Activated gamma-delta T cell treated with Interleukin-2 at 50 U/mL for 16 hours (primary cell): ENCODE results near the gene NRM.
"Not testable (repeated sequence)": the region's sequence is repeated elsewhere in the genome, so short reads cannot be mapped to it uniquely, and the experiment has no call there.

Source experiments
- DNase-seq: peaks from one replicate; pipeline ENCODE4 v3.0.0-alpha.2; 2020

The NRM gene

DNA sequence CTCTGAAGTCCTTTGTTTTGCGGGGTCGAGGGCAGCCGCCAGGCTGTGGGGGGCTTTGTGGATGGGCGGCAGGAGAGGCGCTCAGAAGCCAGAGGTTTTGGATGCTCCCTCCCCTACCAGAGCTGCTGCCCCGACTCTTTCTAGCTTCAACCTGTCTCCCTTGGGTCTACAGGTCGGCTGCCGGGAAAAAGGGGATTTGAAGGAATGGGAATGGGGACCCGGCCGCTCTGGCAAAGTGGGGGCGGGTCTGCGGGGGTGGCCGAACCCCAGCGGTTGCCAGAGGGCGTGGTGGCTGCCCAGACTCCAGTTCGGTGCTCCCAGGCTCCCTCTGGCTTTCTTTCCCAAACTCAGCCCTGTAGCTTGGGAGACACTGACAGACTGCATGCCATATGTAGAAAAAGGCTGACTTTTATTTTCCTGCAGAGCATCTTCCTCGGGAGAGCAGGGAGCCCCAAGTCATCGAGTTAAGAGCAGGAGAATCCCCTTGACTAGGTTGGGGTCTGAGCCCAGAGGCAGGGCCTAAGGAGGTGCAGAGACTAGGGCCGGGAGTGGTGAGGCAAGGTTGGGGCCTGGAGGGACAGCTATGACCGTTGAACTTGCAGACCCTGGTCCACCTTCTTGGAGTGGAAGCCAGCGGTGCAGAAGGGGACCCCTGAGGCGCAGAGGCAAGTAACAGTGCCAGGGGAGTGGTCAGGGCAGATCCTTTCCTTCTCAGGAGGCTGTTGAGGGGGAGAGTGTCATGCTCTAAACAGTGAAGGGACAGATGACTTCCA lies 2.9 kb downstream of the NRM start:
- DNase-seq = no peak

DNA sequence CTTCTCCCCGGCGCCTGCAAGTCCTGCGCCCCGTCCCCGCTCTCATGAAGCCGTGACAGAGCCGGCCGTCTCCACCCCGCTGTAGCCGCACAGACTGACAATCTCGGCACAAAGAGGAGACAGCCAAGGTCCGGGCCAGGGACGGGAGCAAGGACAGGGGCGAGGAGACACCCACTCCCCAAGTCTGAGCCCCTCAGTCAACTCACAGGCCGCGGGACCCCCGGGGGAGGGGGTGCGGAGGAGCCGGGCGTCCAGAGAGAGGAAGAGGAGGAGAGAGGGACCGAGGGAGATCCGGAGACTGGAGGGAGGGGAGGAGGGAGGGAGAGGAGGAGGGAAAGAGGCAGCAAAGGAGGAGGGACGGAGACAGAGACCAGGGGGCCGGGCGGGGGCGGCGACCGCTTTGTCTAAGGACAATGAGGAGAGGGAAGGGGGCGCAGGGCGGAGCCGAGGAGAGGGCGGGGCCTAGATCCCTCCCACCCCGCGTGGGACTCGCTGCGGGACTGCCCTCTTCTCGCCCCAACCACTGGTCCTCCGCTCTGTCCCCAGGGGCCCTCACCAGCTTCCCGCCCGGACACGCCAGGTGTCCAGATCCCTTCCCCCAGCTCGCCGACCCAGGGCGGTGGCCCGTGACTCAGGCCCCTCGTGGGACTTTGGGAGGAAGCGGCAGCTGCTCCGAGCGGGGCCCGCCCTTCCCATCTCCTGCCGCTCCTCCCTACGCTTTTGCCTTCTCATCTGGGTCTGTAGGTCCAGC lies 3.7 kb downstream of the NRM start:
- peak; percentile 63 for DNase-seq

DNA sequence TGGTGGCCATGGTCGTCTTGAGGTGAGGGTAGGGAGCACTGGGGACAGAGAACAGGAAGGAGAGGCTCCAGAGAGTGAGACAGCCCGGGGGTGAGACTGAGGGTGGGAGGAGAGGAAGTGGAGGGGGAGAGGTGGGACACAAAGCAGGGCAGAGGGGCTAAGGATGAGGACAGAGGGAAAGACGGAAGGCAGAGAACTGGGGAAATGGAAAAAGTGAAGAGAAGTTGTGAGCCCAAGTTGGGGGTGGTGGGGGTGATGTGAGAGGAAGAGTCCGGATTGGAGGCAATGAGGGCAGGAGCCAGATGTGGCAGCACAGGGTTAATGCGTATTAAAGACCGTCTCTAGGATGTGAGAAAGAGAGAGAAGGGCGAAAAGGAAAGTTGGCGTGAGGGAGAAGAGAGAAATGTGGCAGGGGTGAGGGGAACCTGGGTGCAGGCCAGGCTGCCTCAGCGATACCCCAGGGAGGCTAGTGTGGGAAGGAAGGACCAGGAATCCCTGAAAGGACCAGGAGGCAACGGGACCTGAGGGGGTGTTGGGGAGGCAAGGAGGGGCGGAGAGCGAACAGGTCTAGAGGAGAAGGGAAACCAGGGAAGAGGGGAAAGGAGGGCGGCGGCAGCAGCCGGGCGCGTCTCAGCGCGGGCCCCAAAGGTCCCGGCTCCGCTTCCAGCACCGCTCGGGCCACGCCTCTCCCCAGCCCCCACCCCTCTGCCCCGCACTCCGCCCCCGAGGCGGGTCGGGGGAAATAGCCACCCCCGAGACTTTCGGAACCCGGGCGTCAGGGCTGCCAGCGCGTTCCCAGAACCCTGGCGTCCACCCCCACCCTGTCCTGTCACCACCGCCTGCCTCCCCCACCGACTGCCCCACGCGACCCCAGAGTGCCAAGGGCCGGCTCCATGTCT lies 4.5 kb downstream of the NRM start, which contains the start of gene PPP1R18:
Gene PPP1R18, minus strand, starts transcription at position 637 of the 899 bp plus-strand sequence. Its CDS starts 627 bp downstream, at position 10.
- peak; percentile 77 for DNase-seq

DNA sequence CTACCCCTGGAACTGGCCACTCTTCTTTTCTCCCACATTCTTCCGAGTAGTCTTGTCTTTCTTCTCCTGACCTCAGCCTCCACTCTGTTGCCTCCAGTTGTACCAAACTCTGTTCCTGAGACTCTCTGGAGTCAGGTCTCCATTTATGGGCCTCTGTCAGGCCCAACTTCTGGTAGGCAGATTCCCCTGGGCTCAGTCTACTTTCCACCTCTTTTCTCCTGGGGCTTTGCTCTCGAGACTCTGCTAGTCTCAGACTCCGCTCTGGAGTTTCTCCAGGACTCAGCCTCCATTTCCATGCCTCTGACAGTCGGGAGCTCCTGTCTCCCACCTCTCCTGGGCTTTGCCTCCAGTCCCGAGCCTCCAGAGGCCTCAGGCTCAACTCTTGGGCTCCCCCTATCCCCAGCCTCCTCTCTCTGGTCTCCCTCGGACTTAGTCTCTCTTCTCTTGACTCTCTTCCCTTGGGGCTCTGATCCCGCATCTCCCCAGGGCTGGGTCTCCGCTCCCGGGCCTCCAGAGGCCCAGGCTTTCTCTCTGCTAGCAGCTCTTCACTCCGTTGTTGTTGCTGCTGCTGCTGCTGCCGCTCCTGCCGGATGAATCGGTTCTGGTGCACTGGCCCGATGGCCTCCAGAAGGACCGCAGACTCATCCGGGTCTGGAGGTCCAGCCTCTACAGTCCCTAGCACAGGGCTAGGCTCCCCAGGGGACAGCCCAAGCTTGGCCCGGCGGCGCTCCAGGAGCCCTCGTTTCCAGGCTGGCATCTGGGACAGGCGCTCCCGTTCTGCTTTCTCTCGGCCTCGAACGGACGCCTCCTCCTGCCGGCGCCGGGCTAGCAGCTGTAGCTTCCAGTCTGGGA lies 5.4 kb downstream of the NRM start:
- peak; percentile 11 for DNase-seq

DNA sequence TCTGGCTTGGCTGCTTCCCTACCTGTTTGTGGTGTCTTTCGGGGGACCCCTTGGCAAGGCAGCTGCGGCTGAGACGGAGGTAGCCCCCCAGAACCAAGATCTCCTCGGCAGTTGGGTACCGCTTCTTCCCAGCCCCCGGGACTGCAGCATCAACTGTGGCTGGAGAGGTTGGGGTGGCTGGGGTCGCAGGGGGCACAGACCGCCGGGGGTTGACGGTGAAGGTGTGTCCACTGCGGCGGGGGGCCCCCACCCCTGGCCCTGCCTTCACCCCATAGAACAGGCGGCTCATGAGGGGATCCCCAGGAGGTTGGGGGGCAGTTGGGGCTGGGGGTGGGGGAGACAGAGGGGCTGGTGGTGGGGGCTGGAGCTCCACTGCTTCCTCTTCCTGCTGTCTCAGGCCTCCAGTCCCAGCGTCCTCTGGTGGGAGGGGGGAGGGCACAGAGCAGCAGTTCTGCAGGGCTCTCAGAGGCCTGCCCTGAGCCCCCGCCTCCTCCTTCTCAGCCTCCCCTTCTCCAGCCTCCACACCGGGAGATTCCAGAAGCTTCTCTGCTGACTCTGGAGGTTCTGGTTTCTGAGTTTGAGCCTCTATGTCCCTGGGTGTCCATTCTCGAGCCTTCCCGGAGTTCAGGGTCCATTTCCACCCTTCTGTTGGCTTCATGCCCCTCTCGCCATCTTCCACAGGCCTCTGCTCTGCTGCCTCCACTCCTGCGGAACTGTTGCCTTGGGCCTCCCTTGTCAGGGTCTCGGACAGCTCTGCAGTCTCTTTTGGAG lies 6.2 kb downstream of the NRM start:
- DNase-seq = peak; percentile 55

DNA sequence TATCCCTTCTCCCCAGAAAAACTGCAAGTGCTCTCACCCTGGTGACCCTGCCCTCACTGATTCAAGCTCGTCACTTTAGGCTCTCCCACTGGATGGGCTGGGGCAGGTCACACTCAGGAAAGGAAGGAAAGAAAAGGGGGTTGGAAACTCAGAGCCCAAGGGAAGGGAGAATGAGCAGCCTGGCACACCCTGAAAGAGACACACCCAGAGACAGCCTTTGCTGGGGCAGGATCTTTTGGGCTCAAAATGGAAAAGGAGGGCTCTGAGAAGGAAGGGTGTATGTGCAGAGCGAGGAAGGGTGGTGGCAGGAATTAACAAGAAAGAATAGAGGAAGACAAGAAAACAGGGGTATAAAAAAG lies 6.8 kb downstream of the NRM start:
- no peak for DNase-seq

DNA sequence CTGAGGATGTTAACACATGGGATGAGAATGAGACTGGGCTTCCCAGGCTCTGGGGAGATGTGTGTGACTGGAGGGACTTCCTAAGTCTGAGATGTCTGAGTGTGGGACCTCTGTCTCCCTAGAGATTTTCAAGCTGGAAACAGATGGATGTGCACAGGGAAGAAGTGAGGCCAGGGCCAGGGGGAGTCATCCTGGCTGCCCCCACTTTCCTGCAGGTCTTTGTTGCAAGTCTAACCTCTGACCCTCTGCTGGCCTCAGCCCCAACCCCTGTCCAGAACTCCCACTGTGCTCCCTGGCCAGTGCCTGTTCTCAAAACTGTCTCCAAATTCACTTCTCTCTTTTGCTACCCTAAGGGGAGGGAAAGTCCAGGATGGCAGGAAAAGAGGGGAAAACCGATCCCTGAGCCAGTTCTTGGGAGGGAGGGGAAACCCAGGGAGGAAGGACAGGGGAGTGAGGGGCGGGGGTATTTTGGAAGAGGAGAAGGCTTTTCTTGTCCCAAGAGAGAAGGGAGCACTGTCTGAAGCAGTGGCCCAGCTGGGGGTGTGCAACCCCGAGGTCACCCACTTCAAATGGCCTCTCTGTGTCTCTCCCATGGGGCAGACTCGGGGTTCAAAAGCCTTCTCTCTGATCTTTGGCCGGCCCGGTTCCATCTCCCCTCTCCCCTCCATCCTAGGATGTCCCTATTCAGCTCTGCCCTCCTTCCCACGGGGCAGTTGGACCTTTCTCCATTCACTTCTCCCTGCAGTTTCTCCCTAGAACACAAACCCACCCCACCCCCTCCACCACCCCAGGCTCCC lies 7.4 kb downstream of the NRM start:
- no peak for DNase-seq

DNA sequence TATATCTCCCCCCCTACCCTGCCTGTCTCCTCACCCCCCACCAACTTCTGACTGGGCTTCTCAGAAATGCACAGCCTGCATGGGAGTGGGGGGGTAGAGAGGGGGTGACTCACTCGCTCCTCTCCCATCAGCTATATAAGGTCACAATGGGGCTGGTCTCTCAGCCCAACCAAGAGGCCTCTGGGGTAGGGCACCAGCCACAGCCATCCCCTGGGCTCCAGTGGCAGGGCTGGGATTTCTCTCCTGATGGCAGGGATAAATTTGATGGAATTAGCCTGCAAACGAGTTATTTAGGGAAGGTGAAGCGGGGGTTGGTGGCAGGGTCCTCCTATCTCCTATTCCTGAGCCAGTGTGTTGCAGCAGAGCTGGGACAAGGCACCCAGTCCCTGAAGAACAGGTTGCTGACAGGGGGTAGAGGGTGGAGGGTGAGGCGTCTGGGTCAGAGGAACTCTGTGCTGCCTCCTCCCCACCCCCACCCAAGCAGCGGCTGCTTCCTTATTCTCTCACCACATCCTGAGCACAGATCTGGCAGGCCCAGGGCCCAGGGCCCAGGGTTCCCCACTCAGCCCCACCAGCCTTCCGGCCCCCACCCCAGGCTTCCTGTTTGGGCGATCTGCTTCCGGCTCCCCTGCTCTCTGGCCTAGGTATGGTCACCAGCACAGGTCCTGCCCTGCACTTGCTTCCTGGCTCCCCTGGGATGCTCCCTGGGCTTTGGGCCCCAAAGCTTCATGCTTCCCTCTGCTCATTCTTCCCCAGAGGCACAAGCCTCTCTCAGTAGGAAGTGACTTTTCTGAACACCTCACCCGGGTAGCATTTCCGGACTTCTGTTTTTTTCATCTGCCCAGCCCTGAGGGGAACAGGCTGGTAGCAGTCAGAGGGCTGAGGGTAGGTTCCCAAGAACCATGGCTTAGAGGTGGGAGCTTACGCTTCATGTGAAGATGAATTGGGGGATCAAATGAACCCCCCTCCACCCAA lies 8.4 kb downstream of the NRM start:
- DNase-seq = peak; percentile 93

DNA sequence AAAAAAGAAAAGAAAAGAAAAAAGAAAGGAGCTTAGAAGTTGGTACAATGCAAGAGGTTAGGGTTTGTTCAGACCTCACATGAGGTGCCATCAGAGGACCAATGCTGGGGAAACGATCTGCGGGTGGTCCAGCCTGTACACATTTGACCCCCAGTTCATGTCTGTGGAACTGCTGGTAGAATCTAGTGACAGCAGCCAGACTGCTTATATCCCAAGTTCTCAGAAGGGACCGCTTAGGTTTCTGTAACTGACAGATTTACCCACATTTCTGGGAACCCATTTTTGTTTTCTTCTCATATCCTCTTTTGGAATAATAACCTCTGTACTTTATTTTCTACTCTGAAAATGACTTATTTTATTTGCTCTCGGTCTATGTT lies 9.0 kb downstream of the NRM start:
- no peak for DNase-seq

DNA sequence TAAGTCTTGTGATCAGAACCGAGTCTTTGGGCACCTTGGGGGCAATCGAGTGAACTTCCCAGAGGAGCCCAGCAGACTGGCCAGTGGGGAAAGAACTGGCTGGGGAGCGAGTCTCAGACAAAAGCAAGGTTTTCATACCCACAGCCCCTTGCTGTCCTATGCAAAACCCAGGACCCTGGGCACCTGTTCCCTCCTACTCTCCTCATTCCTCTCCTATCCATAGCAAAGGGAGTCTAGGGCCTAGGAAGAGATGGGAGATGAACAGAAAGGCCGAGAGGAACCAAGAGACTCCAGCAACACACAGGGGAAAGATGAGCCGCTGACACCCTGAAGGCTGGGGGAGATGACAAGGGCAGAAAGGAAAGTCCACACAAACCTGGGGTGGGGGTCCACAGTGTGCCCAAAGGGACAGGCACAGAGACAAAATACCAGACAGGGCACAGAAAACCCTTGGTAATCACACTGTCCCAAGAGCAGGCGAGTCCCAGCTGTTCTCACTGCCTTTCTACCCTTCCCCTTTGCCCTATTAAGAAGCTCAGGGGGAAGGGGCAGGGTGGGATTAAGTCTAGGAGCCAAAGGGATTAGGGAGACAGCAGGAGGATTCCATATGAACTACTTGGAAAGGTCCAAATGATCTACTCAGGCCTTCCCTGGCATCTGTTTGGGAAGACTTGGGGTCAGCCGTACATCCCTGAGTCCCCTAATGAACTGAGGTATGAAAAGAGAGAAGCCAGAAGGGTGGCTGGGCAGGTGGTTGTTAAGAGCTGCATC lies 10.8 kb downstream of the NRM start:
- no peak for DNase-seq

DNA sequence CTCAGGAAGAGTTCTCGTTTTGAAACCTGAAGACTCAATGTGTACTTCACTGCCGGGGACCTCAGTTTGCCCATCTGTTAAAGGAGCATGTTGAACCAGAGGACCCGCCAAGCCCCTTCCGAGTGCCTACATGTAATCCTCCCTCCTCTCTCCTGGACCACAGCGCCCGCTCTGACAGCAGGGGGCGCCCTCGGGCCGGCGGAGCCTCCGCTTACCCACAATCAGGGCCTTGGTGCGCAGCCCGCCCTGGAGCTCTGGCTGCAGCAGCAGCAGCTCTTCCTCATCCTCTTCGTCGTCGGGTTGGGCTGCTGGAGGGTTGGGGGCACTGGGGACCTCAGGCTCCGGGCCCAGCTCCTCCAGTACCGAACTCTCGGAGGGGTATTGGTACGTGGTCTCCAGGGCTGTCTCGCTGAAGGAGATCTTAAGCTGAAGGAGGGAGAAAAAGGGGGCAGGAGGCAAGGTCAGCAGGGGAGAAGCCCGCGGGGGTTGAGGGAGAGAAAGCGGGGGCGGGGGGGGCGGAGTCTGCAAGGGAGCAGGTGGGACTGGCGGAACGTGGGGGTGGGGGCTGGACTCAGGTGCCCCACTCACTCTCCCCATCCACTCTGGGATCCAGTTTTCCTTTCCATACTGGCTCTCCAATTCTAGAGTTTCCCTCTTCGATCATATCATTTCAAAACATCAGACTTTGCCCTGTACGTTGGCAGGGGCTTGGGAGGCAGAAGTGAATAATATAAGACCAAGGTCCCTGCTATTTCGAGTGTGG lies 11.6 kb downstream of the NRM start:
- DNase-seq = peak; percentile 94

DNA sequence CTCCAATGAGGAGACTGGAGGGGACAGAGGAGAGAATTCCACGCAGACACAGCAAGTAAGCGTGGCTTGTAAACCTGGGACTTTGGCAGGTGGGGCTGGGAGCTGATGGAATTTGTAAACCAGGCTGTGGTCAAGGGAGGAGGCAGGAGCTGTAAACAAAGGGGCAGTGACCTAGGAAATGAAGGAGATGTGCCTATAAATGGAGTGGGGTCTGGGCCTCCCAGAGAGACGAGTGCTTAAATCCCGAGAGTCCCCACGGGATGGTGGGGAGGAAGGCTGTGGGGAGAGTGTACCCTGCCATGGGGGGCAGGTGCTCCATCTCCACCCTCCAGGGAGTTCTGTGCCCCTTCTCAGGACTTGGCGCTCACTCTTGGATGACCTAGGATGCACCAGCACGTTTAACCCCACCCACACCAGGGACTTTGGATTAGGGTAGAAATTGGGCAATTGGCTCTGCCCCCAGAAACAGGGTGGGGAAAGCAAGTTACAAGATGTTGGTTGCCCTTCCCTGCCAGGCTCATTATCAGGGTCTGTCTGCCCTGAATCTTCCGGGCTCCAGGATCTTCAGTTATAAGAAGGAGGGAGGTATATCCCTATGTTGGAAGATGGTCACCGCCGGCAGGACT lies 14.0 kb downstream of the NRM start:
- DNase-seq = no peak

DNA sequence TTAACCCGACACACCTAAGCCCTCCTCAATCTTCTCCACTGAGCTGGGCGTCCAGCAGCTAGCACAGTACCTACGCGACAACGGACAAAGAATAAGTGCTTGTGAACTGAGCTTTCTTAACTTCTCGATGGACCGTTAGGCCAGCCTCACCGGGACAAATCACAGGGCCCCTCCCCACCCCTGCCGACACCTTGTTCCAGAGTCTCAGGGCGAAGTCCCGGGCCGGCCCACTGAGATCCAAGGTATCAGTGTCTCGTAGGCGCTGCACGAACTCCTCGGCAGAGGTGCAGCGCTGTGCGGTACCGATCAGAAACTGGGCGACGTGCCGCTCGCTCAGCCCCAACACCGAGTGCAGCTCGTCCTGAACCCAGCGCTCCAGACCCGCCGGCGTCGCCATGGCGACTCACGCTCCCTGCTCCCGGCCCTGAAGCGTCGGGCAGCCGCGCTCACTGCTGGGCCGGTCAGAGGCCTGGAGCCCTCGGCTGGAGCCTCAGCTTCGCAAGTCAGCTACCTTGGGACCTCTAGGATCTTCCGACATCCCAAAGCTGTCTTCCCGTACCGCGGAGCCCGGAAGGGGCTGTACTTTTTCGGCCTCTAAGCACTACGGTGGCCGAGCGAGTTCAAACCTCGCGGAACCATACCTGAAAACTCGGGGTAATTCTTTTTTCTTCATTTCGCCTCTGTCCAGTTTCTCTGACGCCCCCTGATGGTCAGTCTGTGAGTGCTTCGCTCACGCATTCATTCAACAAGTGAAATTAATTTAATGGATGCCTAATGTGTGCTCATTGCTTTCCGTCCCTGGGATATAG lies 18.1 kb downstream of the NRM start, which contains the start of gene DHX16:
Gene DHX16, minus strand, starts transcription at position 562 of the 809 bp plus-strand sequence. Its CDS starts 165 bp downstream, at position 397.
- peak; percentile 92 for DNase-seq

DNA sequence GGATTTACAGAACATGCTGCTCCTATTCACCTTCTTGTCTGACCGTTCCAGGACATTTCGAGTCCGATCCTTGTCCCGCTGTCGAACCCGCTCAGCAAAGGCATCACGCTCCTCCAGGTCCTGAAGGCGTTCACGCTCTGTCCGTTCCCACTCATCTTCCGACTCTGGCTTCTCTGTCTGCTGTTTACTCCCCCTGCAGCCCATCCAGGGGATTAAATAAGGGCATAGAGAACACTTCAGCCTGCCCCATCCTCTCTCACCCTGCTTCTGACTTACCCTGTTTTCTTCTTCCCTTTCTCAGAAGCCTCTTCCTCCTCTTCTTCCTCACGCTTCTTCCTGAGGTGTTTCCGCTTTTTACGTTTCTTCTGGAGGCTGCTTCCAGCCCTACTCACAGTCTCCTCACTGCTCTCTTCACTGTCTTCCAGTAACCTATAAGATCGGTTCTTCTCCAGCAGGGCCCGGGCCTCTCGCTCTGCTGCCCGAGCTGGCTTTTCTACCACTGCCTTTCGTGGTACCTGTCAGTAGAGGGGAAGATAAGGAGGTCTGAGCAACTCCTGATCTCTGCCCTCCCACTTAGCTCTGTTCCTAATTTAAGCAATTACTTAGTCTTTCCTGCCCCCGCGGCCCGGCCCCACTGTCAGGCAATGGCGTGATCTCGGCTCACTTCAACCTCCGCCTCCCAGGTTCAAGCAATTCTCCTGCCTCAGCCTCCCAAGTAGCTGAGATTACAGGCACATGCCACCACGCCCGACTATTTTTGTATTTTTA lies 19.8 kb downstream of the NRM start:
- no peak for DNase-seq

DNA sequence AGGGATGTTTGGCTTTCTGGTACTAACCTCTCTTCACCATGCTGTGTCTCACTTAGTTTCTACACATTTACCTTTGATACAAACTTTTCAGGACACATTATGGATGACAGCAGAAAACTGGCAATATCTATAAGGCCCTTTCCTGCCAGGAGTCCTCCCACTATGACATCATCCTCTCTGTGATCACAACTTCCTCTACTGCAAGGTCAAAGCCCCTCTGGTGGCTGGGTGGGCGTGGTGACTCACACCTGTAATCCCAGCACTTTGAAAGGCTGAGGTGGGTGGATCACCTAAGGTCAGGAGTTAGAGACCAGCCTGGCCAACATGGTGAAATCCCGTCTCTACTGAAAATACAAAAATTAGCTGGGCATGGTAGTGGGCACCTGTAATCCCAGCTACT lies 24.5 kb downstream of the NRM start:
- DNase-seq = not testable (repeated sequence)
